Mesendoderm (in vitro differentiated cells): ENCODE data around the gene ADAMTS4.

ENCODE experiments used
- DNase-seq: peaks from one replicate; pipeline ENCODE4 v3.0.0; 2013
- H2AK5ac ChIP-seq: 2 replicates; pipeline ENCODE4 v1.6.1; 2013; ENCODE audit warnings: low read length, inconsistent platforms
- H2BK120ac ChIP-seq: 2 replicates; pipeline ENCODE4 v1.6.1; 2013; ENCODE audit warnings: low read depth, mild to moderate bottlenecking, low read length, moderate library complexity, mixed read lengths
- H2BK15ac ChIP-seq: replicated peaks from 2 replicates; pipeline ENCODE4 v1.6.1; 2013; ENCODE audit warnings: low read depth, mild to moderate bottlenecking, moderate library complexity
- H2BK5ac ChIP-seq: 2 replicates; pipeline ENCODE4 v1.6.1; 2013; ENCODE audit warnings: low read length, inconsistent platforms
- H3K18ac ChIP-seq: 2 replicates; pipeline ENCODE4 v1.6.1; 2013; ENCODE audit warnings: mild to moderate bottlenecking, low read length, mixed read lengths
- H3K23ac ChIP-seq: one replicate; pipeline ENCODE4 v1.6.1; 2013; ENCODE audit warnings: low read length
- H3K27ac ChIP-seq: 2 replicates; pipeline ENCODE4 v1.5.1; 2013; ENCODE audit warnings: low read depth, mild to moderate bottlenecking, inconsistent platforms, low read length, moderate library complexity
- H3K27me3 ChIP-seq: 2 replicates; pipeline ENCODE4 v1.6.1; 2013; ENCODE audit warnings: low read length, control low read depth, mild to moderate bottlenecking, inconsistent platforms; ENCODE audit not compliant: insufficient read depth, poor library complexity
- H3K36me3 ChIP-seq: 2 replicates; pipeline ENCODE4 v1.6.1; 2013; ENCODE audit warnings: low read length, inconsistent platforms; ENCODE audit not compliant: control insufficient read depth, insufficient read depth
- H3K4ac ChIP-seq: one replicate; pipeline ENCODE4 v1.6.1; 2013; ENCODE audit warnings: low read depth, mild to moderate bottlenecking, low read length, moderate library complexity
- H3K4me1 ChIP-seq: 2 replicates; pipeline ENCODE4 v1.6.1; 2013; ENCODE audit warnings: low read depth, low read length, inconsistent platforms; ENCODE audit not compliant: control insufficient read depth
- H3K4me2 ChIP-seq: 2 replicates; pipeline ENCODE4 v1.6.1; 2013; ENCODE audit warnings: low read length
- H3K4me3 ChIP-seq: 2 replicates; pipeline ENCODE4 v1.5.1; 2013; ENCODE audit warnings: mild to moderate bottlenecking, low read length
- H3K56ac ChIP-seq: one replicate; pipeline ENCODE4 v1.6.1; 2013; ENCODE audit warnings: low read length
- H3K79me1 ChIP-seq: 2 replicates; pipeline ENCODE4 v1.6.1; 2013; ENCODE audit warnings: low read length, inconsistent platforms
- H3K79me2 ChIP-seq: 2 replicates; pipeline ENCODE4 v1.6.1; 2013; ENCODE audit warnings: mild to moderate bottlenecking, low read length; ENCODE audit not compliant: control insufficient read depth, insufficient read depth
- H3K9ac ChIP-seq: 2 replicates; pipeline ENCODE4 v1.6.1; 2013; ENCODE audit warnings: low read length, inconsistent platforms
- H4K5ac ChIP-seq: one replicate; pipeline ENCODE4 v1.6.1; 2013; ENCODE audit warnings: low read length
- H4K8ac ChIP-seq: one replicate; pipeline ENCODE4 v1.6.1; 2013; ENCODE audit warnings: low read depth, mild to moderate bottlenecking, control low read depth, low read length, moderate library complexity
- WGBS: extraction: QIAGEN DNeasy Blood & Tissue Kit; methylation state at CpG from one replicate; pipeline ENCODE4 v1.1.7; 2013; ENCODE audit warnings: low lambda C conversion rate, missing lambda C conversion rate; ENCODE audit not compliant: insufficient coverage; ENCODE audit errors: extremely low coverage; 5-methylcytosine and 5-hydroxymethylcytosine counted together

Gene ADAMTS4

DNA sequence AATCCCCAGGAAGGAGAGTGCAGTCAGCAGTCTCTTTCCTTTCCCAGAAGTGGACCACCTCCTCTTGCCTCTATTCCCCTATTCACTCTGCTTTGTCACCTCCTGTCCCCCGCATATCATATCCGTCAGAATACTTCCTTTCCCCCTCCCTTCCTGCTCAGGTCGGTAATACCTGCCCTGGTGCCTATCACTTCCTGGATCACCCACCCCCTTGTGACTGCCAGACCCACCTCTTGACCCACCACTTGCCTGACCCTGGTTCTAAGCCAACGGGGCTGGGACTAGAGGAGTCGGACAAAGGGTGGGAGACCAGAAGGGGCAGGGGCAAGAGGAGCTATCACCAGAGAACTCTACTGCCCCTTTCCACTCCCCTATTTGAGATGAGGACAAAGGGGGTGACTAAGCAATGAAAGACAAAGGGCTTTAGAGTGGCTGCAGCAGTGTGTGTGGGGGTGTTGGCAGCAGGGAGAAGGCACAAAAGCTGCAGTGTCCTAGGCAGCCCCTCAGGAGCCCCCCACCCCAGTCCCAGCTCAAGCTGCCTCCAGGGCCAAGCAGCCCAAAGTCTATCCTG lies 1.7 kb upstream of the ADAMTS4 start:
- Histone ChIP-seq H3K9ac (peak overlapping the region; percentile 21), H2BK120ac (no peak overlapping the region), H3K4me3 (no peak overlapping the region), H3K36me3 (no peaks in the 10 kb centered on the region), H2AK5ac (peak overlapping the region; percentile 4), H3K4me1 (peaks cover 32% of the 10 kb centered on the region), H2BK15ac (no peak overlapping the region), H2BK5ac (peak overlapping the region; percentile 77), H3K79me1 (peaks cover 4% of the 10 kb centered on the region), H3K27me3 (no peaks in the 10 kb centered on the region), H3K27ac (no peak overlapping the region), H3K79me2 (peaks cover 3% of the 10 kb centered on the region), H3K23ac (no peak overlapping the region), H3K56ac (peak overlapping the region; percentile 95), H3K4ac (peak overlapping the region; percentile 74), H4K5ac (no peak overlapping the region), H3K18ac (peak overlapping the region; percentile 6), H3K4me2 (no peak overlapping the region), H4K8ac (no peak overlapping the region)
- no CpG with 5 or more reads among the region's 5 CpGs for WGBS
- DNase-seq, result no peak

DNA sequence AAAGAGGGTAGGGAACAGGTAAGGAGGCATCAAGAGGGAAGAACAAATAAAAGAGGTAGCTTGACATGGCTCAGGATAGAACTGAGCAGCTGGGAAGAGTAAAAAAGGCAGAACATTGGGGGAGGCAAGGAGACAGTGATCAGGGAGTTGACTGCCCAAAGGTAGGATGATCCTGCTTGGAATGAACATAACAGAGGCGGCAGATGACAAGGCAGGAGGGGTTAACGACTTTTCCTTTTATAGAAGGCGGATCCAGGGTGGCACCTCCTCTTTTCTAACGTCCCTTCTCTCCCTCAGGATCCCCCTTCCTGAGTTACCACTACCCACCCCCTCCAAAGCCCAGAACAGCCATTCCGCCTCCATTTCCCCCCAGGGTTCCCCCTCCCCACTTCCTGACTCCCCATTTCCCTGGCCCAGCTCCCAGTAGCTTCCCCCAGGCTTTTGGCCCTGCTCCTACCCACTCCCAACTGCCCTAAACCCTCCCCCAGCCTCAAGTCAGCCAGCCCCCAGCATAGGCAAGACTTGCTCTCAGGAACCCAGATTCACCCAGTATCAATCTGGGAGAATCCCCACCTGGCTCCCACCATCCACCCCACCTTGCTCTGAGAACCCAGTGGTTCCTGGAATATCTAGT lies 769 bp upstream of the ADAMTS4 start:
- Histone ChIP-seq H3K18ac (no peak overlapping the region), H3K79me2 (peaks cover 3% of the 10 kb centered on the region), H4K8ac (no peak overlapping the region), H2BK15ac (no peak overlapping the region), H2AK5ac (peak overlapping the region; percentile 73), H2BK120ac (no peak overlapping the region), H3K4ac (peak overlapping the region; percentile 64), H3K56ac (peak overlapping the region; percentile 95), H3K27me3 (no peaks in the 10 kb centered on the region), H2BK5ac (peak overlapping the region; percentile 20), H3K4me2 (no peak overlapping the region), H4K5ac (no peak overlapping the region), H3K4me3 (no peak overlapping the region), H3K4me1 (peaks cover 32% of the 10 kb centered on the region), H3K23ac (no peak overlapping the region), H3K36me3 (no peaks in the 10 kb centered on the region), H3K79me1 (peaks cover 4% of the 10 kb centered on the region), H3K9ac (peak overlapping the region; percentile 18), H3K27ac (no peak overlapping the region)
- whole genome bisulfite sequencing, result no CpG with 5 or more reads among the region's 5 CpGs
- no peak for DNase-seq

DNA sequence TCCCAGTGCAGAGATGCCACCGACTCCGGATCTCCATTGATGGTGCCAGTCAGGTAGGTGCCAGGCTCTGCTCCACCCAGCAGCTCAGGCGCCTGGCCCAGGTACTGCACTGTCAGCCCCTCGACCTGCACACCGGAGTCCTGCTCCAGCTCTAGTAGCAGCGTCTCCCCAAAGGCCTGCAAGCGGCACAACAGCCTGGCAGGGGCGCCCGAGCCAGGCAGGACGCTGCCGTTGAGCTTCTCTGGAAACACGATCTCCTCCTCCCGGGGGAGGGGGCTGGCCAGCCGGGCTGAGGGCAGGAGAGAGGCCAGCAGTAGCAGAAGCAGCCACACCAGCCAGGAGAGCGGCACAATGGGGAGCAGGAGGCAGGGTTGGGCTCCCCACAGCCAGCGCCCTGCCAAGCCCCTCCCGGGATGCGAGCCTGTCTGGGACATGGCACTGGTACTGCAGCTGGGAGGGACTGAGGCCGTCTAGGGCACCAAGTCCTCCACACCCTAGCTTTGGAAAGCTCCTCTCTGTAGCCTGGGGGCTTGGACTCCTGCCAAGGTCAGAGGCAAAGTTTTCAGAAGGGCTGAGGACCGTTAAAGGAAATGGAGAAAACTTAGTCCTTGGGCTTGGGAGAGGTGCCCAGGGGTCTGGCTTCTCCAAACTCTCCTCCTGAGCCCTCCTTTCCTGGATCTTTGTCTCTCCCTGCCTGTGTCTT lies 509 bp downstream of the ADAMTS4 start:
- Histone ChIP-seq H4K5ac (no peak overlapping the region), H2BK5ac (no peak overlapping the region), H3K4ac (no peak overlapping the region), H3K23ac (peak overlapping the region; percentile 9), H2BK15ac (no peak overlapping the region), H3K9ac (peak overlapping the region; percentile 66), H3K18ac (peak overlapping the region; percentile 42), H2AK5ac (no peak overlapping the region), H3K36me3 (no peaks in the 10 kb centered on the region), H3K27ac (no peak overlapping the region), H3K27me3 (no peaks in the 10 kb centered on the region), H3K4me2 (peak overlapping the region; percentile 28), H2BK120ac (no peak overlapping the region), H3K4me3 (no peak overlapping the region), H3K79me2 (peaks cover 2% of the 10 kb centered on the region), H3K4me1 (peaks cover 32% of the 10 kb centered on the region), H3K56ac (peak overlapping the region; percentile 84), H3K79me1 (peaks cover 2% of the 10 kb centered on the region), H4K8ac (no peak overlapping the region)
- DNase-seq, result peak; percentile 86
- no CpG with 5 or more reads among the region's 20 CpGs for WGBS

DNA sequence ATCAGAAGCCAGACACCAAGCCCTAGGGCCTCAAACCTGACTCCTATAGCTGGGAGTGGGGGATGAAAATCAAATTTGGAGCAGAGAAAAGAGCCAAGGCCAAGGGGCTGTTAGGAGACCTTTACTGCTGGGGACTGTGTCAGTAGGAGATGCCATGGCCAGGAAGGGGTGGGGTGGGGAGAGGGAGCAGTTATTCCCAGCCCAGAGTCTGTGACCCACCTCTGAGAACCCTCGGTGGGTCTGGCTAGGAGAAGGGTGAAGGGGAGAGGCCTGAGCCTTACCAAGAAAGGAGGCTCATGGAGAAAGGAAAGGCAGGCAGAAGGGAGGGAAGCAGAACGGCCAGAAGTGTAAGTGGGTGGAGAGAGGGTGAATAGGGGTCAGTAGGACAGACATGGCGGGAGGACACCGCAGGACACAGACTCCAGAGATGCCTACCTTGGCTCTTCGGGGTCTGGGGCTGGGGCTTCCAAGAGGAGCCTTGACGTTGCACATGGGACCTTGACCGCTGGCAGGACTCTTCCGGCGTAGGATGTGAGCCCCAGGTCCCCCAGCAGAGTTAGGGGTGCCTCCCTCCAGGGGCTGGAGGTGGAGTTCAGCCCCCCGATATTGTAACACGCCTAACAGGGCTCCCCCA lies 1.2 kb downstream of the ADAMTS4 start:
- H3K23ac ChIP-seq, result no peak overlapping the region
- H4K5ac ChIP-seq, result no peak overlapping the region
- H3K79me2 ChIP-seq, result no peaks in the 10 kb centered on the region
- no peak overlapping the region for H3K27ac ChIP-seq
- no peaks in the 10 kb centered on the region for H3K79me1 ChIP-seq
- WGBS, result no CpG with 5 or more reads among the region's 11 CpGs
- peaks cover 32% of the 10 kb centered on the region for H3K4me1 ChIP-seq
- no peaks in the 10 kb centered on the region for H3K36me3 ChIP-seq
- no peak overlapping the region for H3K18ac ChIP-seq
- peak overlapping the region; percentile 17 for H3K4me2 ChIP-seq
- H2AK5ac ChIP-seq, result no peak overlapping the region
- no peak overlapping the region for H2BK5ac ChIP-seq
- no peaks in the 10 kb centered on the region for H3K27me3 ChIP-seq
- no peak overlapping the region for H3K4me3 ChIP-seq
- H2BK120ac ChIP-seq, result no peak overlapping the region
- H3K9ac ChIP-seq, result peak overlapping the region; percentile 69
- H3K4ac ChIP-seq, result no peak overlapping the region
- H3K56ac ChIP-seq, result peak overlapping the region; percentile 84
- H4K8ac ChIP-seq, result no peak overlapping the region
- no peak overlapping the region for H2BK15ac ChIP-seq
- DNase-seq, result no peak

DNA sequence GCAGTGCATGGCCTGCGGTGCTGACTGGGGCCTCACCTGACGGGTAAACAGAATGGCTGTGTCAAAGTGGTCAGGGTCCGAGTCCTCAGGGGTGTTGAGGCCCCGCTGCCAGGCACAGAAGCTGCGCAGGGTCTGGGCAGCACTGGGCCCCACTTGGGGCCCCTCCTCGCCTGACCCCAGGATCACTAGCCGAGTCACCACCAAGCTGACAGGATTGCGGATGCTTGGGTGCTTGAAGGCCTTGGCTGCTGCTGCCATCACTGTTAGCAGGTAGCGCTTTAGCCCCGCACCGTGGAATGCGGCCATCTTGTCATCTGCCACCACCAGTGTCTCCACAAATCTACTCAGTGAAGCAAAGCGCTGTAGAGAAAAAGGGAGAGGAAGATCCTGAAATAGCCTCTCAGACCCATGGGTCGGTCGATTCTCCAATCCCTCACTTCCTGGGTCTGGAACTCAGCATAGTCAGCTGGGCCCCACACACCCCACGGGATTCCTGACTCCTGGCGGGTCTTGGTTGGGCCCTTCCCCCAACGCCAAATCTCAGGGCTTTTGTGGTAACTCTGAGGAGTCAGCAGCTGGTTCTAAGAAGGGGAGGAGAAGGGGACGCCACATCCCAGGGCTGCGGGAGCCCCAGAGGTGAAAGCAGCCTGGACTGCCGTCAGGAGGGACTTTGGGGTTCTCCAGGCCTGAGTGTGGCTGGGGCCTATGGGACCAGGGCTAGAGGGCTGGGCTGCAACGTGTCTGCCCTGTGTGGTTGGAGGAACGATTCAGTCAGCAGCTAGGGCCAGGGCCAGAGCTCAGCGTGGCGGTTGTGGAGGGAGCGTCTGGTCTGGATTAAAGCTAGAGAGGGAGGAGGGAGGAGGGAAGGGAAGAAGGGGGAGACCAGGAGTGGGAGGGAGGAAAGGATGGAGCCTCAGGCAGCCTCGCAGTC lies 2.1 kb downstream of the ADAMTS4 start:
- Histone ChIP-seq H3K23ac (no peak overlapping the region), H3K36me3 (no peaks in the 10 kb centered on the region), H4K5ac (no peak overlapping the region), H3K9ac (peak overlapping the region; percentile 69), H3K27ac (no peak overlapping the region), H3K79me2 (no peaks in the 10 kb centered on the region), H3K4me1 (peaks cover 32% of the 10 kb centered on the region), H3K4ac (no peak overlapping the region), H4K8ac (no peak overlapping the region), H2AK5ac (peak overlapping the region; percentile 39), H2BK15ac (no peak overlapping the region), H3K18ac (peak overlapping the region; percentile 6), H3K4me3 (no peak overlapping the region), H2BK5ac (peak overlapping the region; percentile 47), H2BK120ac (no peak overlapping the region), H3K79me1 (no peaks in the 10 kb centered on the region), H3K56ac (peak overlapping the region; percentile 84), H3K4me2 (peak overlapping the region; percentile 30), H3K27me3 (no peaks in the 10 kb centered on the region)
- WGBS, result no CpG with 5 or more reads among the region's 27 CpGs
- DNase-seq, result no peak
